Mammary epithelial cell (primary cell): ENCODE results near the gene SCN8A.

Source experiments
- EZH2 ChIP-seq: IDR thresholded peaks from 2 replicates; pipeline ENCODE4 v1.6.1; 2012; ENCODE audit warnings: low read length, inconsistent platforms, borderline replicate concordance
- TF ChIP-seq, protein P1 (sequence below), 2 donors: IDR thresholded peaks in 1 of 2; conservative IDR thresholded peaks in 1 of 2; 2 replicates each; pipeline ENCODE4 v1.5.1; 2011 to 2012; ENCODE audit warnings: inconsistent platforms in 2 of 2, low read length in 2 of 2, mild to moderate bottlenecking in 2 of 2, control low read depth in 1 of 2, low read depth in 1 of 2; ENCODE audit not compliant: insufficient read depth in 1 of 2; ENCODE audit errors: extremely low read depth in 1 of 2

GRCh38 chr12:51639361-51639760, 48.3 kb downstream of the SCN8A start:
- TF ChIP-seq, protein P1, sequence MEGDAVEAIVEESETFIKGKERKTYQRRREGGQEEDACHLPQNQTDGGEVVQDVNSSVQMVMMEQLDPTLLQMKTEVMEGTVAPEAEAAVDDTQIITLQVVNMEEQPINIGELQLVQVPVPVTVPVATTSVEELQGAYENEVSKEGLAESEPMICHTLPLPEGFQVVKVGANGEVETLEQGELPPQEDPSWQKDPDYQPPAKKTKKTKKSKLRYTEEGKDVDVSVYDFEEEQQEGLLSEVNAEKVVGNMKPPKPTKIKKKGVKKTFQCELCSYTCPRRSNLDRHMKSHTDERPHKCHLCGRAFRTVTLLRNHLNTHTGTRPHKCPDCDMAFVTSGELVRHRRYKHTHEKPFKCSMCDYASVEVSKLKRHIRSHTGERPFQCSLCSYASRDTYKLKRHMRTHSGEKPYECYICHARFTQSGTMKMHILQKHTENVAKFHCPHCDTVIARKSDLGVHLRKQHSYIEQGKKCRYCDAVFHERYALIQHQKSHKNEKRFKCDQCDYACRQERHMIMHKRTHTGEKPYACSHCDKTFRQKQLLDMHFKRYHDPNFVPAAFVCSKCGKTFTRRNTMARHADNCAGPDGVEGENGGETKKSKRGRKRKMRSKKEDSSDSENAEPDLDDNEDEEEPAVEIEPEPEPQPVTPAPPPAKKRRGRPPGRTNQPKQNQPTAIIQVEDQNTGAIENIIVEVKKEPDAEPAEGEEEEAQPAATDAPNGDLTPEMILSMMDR (conservative IDR thresholded peaks at IDR 0.05 in 1 of 2, IDR thresholded peaks at IDR 0.05 in 1 of 2; ENCODE audit: extremely low read depth in 1 of 2, insufficient read depth in 1 of 2, low read depth in 1 of 2, low read length in 2 of 2), result no peak
- TF ChIP-seq EZH2, result no peak
